ENCODE results near the gene LDB3. TPM values are rescaled to one million over a fixed set of nuclear protein-coding genes. Genes with fewer than 3 reads are reported as not detected.

LDB3 gene
- total RNA-seq, 1 experiment from 2014 or later = 0.20 TPM

DNA sequence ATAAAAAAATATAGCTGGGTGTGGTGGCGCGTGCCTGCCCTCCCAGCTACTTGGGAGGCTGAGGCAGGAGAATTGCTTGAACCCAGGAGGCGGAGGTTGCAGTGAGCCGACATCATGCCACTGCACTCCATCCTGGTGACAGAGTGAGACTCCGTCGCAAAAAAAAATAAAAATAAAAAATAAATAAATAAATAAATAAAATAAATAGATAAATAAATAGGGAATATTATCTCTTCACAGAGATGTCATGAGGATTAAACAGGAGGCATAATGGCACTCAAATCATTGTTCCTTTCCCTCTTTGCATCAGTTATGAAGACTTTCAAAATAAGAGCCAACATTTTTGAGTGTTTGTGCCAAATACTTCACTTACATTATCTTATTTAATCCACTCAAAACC, 56.1 kb downstream of the LDB3 start:
- POLR2A ChIA-PET = no interaction called here
- no peaks in the 10 kb centered on the region for H4K20me1 ChIP-seq (ENCODE audit: insufficient read depth)
- H3K27me3 ChIP-seq (ENCODE audit: insufficient read depth, low read length) = no peaks in the 10 kb centered on the region
- no peak overlapping the region for H3K4me3 ChIP-seq (replicated peaks in 1 of 2; ENCODE audit: low read depth in 1 of 2, low read length in 2 of 2)
- RAD21 ChIA-PET (ENCODE audit: low non-redundant PET in 1 of 2, low total read pairs in 2 of 2, uncharacterized antibody in 2 of 2, unreplicated experiment in 2 of 2) = no interaction called here
- no peak for TF ChIP-seq CEBPB (IDR thresholded peaks at IDR 0.05; ENCODE audit: low read depth)
- TF ChIP-seq, protein P1, sequence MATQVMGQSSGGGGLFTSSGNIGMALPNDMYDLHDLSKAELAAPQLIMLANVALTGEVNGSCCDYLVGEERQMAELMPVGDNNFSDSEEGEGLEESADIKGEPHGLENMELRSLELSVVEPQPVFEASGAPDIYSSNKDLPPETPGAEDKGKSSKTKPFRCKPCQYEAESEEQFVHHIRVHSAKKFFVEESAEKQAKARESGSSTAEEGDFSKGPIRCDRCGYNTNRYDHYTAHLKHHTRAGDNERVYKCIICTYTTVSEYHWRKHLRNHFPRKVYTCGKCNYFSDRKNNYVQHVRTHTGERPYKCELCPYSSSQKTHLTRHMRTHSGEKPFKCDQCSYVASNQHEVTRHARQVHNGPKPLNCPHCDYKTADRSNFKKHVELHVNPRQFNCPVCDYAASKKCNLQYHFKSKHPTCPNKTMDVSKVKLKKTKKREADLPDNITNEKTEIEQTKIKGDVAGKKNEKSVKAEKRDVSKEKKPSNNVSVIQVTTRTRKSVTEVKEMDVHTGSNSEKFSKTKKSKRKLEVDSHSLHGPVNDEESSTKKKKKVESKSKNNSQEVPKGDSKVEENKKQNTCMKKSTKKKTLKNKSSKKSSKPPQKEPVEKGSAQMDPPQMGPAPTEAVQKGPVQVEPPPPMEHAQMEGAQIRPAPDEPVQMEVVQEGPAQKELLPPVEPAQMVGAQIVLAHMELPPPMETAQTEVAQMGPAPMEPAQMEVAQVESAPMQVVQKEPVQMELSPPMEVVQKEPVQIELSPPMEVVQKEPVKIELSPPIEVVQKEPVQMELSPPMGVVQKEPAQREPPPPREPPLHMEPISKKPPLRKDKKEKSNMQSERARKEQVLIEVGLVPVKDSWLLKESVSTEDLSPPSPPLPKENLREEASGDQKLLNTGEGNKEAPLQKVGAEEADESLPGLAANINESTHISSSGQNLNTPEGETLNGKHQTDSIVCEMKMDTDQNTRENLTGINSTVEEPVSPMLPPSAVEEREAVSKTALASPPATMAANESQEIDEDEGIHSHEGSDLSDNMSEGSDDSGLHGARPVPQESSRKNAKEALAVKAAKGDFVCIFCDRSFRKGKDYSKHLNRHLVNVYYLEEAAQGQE (IDR thresholded peaks at IDR 0.05; ENCODE audit: low read depth) = no peak
- TF ChIP-seq EZH2 (IDR thresholded peaks at IDR 0.05) = no peak
- no peak for TF ChIP-seq RAD21 (IDR thresholded peaks at IDR 0.05; ENCODE audit: low read depth)
- no peak for TF ChIP-seq EZH2phosphoT487 (IDR thresholded peaks at IDR 0.05; ENCODE audit: borderline replicate concordance)
- TF ChIP-seq, protein P2, sequence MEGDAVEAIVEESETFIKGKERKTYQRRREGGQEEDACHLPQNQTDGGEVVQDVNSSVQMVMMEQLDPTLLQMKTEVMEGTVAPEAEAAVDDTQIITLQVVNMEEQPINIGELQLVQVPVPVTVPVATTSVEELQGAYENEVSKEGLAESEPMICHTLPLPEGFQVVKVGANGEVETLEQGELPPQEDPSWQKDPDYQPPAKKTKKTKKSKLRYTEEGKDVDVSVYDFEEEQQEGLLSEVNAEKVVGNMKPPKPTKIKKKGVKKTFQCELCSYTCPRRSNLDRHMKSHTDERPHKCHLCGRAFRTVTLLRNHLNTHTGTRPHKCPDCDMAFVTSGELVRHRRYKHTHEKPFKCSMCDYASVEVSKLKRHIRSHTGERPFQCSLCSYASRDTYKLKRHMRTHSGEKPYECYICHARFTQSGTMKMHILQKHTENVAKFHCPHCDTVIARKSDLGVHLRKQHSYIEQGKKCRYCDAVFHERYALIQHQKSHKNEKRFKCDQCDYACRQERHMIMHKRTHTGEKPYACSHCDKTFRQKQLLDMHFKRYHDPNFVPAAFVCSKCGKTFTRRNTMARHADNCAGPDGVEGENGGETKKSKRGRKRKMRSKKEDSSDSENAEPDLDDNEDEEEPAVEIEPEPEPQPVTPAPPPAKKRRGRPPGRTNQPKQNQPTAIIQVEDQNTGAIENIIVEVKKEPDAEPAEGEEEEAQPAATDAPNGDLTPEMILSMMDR (IDR thresholded peaks at IDR 0.05 in 2 of 3, conservative IDR thresholded peaks at IDR 0.05 in 1 of 3; ENCODE audit: borderline replicate concordance in 1 of 3, insufficient read depth in 1 of 3, low read depth in 2 of 3, low read length in 2 of 3) = no peak
- H3K9me2 ChIP-seq (ENCODE audit: insufficient read depth) = no peaks in the 10 kb centered on the region
- no peaks in the 10 kb centered on the region for H3K36me3 ChIP-seq (ENCODE audit: control insufficient read depth in 1 of 2, insufficient read depth in 2 of 2, low read length in 2 of 2)
- no peak overlapping the region for H3K4me2 ChIP-seq (ENCODE audit: low read length)
- H3K79me2 ChIP-seq (ENCODE audit: insufficient read depth, low read length) = no peaks in the 10 kb centered on the region
- BruUV-seq (replicated peaks) = no TSS peak
- ATAC-seq (no peak), DNase-seq (ENCODE audit: low read depth, low spot score) (no peak)
- H2AFZ ChIP-seq (ENCODE audit: low read depth, low read length, poor library complexity, severe bottlenecking) = no peak overlapping the region
- intact Hi-C loops (cut with micrococcal nuclease) = no loop called here
- CTCF ChIA-PET = no interaction called here
- H3K27ac ChIP-seq (ENCODE audit: low read depth, low read length) = no peak overlapping the region
- H3K4me1 ChIP-seq (ENCODE audit: control insufficient read depth in 1 of 2, insufficient read depth in 2 of 2, low read length in 2 of 2) = no peaks in the 10 kb centered on the region
- no peak overlapping the region for H3K9ac ChIP-seq (ENCODE audit: low read length)
- no peaks in the 10 kb centered on the region for H3K9me3 ChIP-seq (ENCODE audit: control insufficient read depth in 1 of 2, insufficient read depth in 1 of 2, low read depth in 1 of 2, low read length in 2 of 2)

Measured in HCT116 (cell line).